Adrenal gland (tissue), 12 donors: ENCODE data around the gene DOCK6. TPM values are rescaled to one million over a fixed set of nuclear protein-coding genes. Genes with fewer than 3 reads are reported as not detected.

Experiments used
- DNase-seq, 7 donors: peaks; one replicate each; pipeline ENCODE4 v3.0.0-alpha.2; 2019 to 2020
- H3K27ac ChIP-seq, 5 donors: fragments of 200-600 bp; sonication (generic) in 4 of 5; 1 replicate in 3 of 5; 2 replicates in 2 of 5; pipeline versions ENCODE4 v1.5.1 to v1.8.0; 2016 to 2020; ENCODE audit warnings: mild to moderate bottlenecking in 1 of 5
- H3K27me3 ChIP-seq: fragments of 200-600 bp; 2 replicates; pipeline ENCODE4 v1.8.0; 2021
- H3K36me3 ChIP-seq, 2 donors: fragments of 200-600 bp; replicated peaks in 1 of 2; 1 replicate in 1 of 2; 2 replicates in 1 of 2; pipeline versions ENCODE4 v1.5.1 to v1.8.0; 2018 to 2022
- H3K4me1 ChIP-seq, 2 donors: fragments of 200-600 bp; replicated peaks in 1 of 2; 1 replicate in 1 of 2; 2 replicates in 1 of 2; pipeline versions ENCODE4 v1.5.1 to v1.8.0; 2018 to 2021
- H3K4me3 ChIP-seq, 4 donors: fragments of 200-600 bp; sonication (generic) in 3 of 4; one replicate each; pipeline ENCODE4 v1.5.1; 2016 to 2018
- H3K9me3 ChIP-seq, 3 donors: fragments of 200-600 bp; sonication (generic) in 1 of 3; replicated peaks in 1 of 3; 1 replicate in 2 of 3; 2 replicates in 1 of 3; pipeline versions ENCODE4 v1.5.1 to v1.8.0; 2016 to 2021
- POLR2A ChIP-seq, 2 donors: fragments of 450-650 bp; IDR thresholded peaks; one replicate each; pipeline ENCODE4 v1.6.1; 2017; ENCODE audit warnings: antibody characterized with exemption in 2 of 2, mild to moderate bottlenecking in 2 of 2, moderate library complexity in 1 of 2
- WGBS, 4 donors: extraction: QIAGEN DNeasy Blood & Tissue Kit in 2 of 4; methylation state at CpG; one replicate each; pipeline versions ENCODE4 v1.1.5 to v1.1.7; 2013 to 2017; 5-methylcytosine and 5-hydroxymethylcytosine counted together
- intact Hi-C, 2 donors: fragments of 100-400 bp; cut with DNase I; formaldehyde crosslinking; loops; one replicate each; pipeline versions ENCODE4 v1.14.1 to v1.15.0; 2022 to 2023
- polyA plus RNA-seq, 3 donors: library from polyadenylated mRNA; stranded (reverse); fragments of 200-250 nt in 2 of 3; fragments of 350-450 nt in 1 of 3; fragmentation: Illumina TruSeq in 1 of 3; extraction: RNeasy Lipid Tissue Mini Kit (QIAGEN cat#74804) in 1 of 3; gene quantifications; one replicate each; pipeline ENCODE4 v1.2.3, GENCODE V29; 2013 to 2014
- total RNA-seq, 9 donors: library from RNA; depleted of rRNA in 4 of 9; stranded (reverse); fragments of >200 nt in 4 of 9; fragments of 120-200 nt in 1 of 9; fragmentation: NEBNext Ultra II Directional in 1 of 9; extraction: Animal tissue kit (Norgen Biotek cat#: 25700) in 1 of 9; gene quantifications; one replicate each; pipeline versions ENCODE4 v1.1.0 to v1.2.4, GENCODE V29; 2013 to 2023
- TF ChIP-seq, protein P1 (sequence below), 6 experiments: fragments of 450-650 bp in 4 of 6; fragments of 200-600 bp in 2 of 6; sonication (generic) in 1 of 6; IDR thresholded peaks; 1 replicate in 5 of 6; 2 replicates in 1 of 6; pipeline versions ENCODE4 v1.5.1 to v1.8.0; 2016 to 2021; ENCODE audit warnings: antibody characterized with exemption in 6 of 6, mild to moderate bottlenecking in 2 of 6, moderate library complexity in 1 of 6
- donor health status: healthy with polysubstance abuse.
- donor health status: Bipolar disorder and iron deficiency.
- donor health status: DM: yes; HTN: yes; CAD: no.
- donor health status: DM: no; HTN: no; CAD: no.
- donor health status: DM: no; HTN: no; CAD: no.
- donor health status: DM: yes; HTN: yes; CAD: no.

The DOCK6 gene
- total and polyA plus RNA-seq, 12 donors = 4.5 to 152 (median 38.3) TPM

DNA sequence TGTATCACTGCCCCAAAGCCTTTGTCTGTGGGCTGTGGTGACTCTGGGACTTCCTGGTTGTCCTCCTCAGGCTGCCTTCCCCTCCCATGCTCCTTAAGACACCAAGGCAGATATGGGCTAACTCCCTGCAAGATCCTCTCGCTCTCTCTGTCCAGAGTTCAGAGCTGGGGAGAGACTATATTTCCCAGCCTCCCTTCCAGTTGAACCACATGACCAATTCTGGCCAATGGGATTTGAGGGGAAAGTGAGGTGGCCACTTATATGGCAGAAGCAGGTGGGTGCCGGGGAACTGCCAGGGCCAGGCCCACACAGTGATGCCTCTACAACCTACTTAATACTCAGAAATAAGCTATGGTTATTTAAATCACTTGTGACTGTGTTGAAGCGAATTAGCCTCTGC is 39.1 kb downstream of the DOCK6 start:
- Histone ChIP-seq H3K27ac (no peak overlapping the region), H3K27me3 (no peaks in the 10 kb centered on the region), H3K4me3 (no peak overlapping the region), H3K4me1 (no peaks in the 10 kb centered on the region), H3K9me3 (no peaks in the 10 kb centered on the region), H3K36me3 (peaks cover 0 to 21% of the 10 kb centered on the region in 2 donors)
- no peak for DNase-seq
- 94 to 100% (median 96%) methylated on average over 3 of the region's 3 CpGs for WGBS, 4 donors
- TF ChIP-seq POLR2A (IDR thresholded peaks at IDR 0.05) = no peak
- TF ChIP-seq, protein P1, sequence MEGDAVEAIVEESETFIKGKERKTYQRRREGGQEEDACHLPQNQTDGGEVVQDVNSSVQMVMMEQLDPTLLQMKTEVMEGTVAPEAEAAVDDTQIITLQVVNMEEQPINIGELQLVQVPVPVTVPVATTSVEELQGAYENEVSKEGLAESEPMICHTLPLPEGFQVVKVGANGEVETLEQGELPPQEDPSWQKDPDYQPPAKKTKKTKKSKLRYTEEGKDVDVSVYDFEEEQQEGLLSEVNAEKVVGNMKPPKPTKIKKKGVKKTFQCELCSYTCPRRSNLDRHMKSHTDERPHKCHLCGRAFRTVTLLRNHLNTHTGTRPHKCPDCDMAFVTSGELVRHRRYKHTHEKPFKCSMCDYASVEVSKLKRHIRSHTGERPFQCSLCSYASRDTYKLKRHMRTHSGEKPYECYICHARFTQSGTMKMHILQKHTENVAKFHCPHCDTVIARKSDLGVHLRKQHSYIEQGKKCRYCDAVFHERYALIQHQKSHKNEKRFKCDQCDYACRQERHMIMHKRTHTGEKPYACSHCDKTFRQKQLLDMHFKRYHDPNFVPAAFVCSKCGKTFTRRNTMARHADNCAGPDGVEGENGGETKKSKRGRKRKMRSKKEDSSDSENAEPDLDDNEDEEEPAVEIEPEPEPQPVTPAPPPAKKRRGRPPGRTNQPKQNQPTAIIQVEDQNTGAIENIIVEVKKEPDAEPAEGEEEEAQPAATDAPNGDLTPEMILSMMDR (IDR thresholded peaks at IDR 0.05) = no peak
- intact Hi-C loops = no loop called here

DNA sequence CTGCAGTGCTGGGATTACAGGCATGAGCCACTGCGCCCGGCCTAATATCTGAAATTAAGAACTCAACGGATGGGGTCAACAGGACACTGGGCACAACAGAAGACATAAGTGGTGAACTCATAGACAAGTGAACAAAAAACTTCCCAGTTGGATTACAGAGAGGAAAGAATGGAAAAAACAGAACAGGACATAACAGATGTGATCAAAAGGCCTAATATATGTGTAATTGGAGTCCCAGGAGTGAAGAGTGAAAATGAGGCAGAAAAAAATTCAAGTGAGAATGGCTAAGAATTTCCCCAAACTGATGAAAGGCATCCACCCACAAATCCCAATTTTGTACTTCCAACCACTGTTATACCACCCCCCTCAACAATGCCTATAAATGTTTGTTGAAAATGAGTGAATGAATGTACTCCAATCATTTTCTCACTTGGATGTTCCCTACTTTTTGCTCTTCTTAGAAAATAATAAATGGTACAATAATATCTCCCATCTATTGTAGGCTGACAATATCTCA is 41.2 kb downstream of the DOCK6 start:
- H3K4me3 ChIP-seq = no peak overlapping the region
- TF ChIP-seq, protein P1 (IDR thresholded peaks at IDR 0.05) = no peak
- TF ChIP-seq POLR2A (IDR thresholded peaks at IDR 0.05) = no peak
- H3K27ac ChIP-seq = no peak overlapping the region
- intact Hi-C loops = no loop called here
- no peaks in the 10 kb centered on the region for H3K27me3 ChIP-seq
- peaks cover 0 to 21% of the 10 kb centered on the region in 2 donors for H3K36me3 ChIP-seq
- 92 to 98% (median 95%) methylated on average over 3 of the region's 3 CpGs for WGBS, 4 donors
- DNase-seq = no peak
- no peaks in the 10 kb centered on the region for H3K9me3 ChIP-seq
- H3K4me1 ChIP-seq = no peaks in the 10 kb centered on the region

DNA sequence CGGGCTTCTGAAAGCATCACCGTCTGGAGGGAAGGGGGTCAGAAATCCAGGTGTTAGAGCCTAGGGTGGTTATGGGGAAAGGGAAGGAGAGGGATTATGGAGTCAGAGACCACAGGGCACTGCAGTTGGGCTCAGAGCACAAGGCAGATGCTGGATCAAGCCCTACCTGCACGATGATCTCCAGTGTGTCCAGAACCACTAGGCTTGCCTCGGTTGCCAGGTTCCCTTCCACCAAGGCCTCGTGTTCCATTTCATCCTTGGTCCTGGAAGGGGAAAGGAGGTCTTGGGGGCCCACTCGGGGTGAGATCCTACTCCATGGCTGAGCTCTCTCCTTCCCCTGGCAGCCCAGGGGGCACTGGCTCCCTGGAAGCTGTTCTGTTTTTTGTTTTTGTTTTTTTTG is 47.9 kb downstream of the DOCK6 start:
- Histone ChIP-seq H3K4me1 (no peaks in the 10 kb centered on the region), H3K9me3 (no peaks in the 10 kb centered on the region), H3K4me3 (no peak overlapping the region), H3K27ac (no peak overlapping the region), H3K27me3 (no peaks in the 10 kb centered on the region), H3K36me3 (peaks cover 0 to 14% of the 10 kb centered on the region in 2 donors)
- WGBS, 4 donors = 87 to 92% (median 90%) methylated on average over 5 to 6 of the region's 6 CpGs
- intact Hi-C loops = no loop called here
- DNase-seq = no peak
- no peak for TF ChIP-seq POLR2A (IDR thresholded peaks at IDR 0.05)
- TF ChIP-seq, protein P1 (IDR thresholded peaks at IDR 0.05) = no peak

DNA sequence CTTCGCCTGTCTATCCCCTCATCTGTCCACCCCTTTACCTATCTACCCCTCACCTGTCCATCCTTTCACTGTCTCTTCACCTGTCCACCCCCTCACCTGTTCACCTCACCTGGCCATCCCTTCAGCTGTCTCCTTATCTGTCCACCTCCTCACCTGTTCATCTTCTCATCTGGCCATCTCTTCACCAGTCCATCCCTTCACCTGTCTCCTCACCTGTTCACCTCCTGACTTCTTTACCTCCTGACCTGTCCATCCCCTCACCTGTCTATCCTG is 51.7 kb downstream of the DOCK6 start:
- Histone ChIP-seq H3K9me3 (no peaks in the 10 kb centered on the region), H3K27me3 (no peaks in the 10 kb centered on the region), H3K4me3 (no peak overlapping the region), H3K36me3 (peaks cover 0 to 10% of the 10 kb centered on the region in 2 donors), H3K27ac (no peak overlapping the region), H3K4me1 (no peaks in the 10 kb centered on the region)
- intact Hi-C loops = no loop called here
- 77 to 88% (median 84%) methylated on average over 1 of the region's 1 CpG for WGBS, 4 donors
- TF ChIP-seq, protein P1 (IDR thresholded peaks at IDR 0.05) = no peak
- no peak for TF ChIP-seq POLR2A (IDR thresholded peaks at IDR 0.05)
- DNase-seq = no peak
